ENCODE results near the gene UTP20.

UTP20 gene

DNA sequence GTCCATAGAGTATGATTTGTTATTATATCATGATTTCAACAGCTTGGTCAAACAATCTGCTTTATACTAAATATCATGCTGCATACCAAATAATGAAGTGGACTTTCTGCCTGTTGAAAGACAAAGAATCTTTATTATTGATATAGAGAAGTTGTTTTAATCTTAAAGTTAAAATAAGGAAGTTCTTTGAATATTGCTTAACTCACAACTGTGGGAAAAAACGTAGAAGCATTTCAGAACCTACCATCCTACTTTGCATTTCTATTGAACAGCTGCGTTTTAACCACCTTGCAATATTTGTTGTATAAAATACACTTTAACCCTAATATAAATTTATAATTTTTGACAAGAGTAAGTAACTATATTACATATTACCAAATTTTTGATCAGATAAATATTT lies 150.6 kb downstream of the UTP20 start:
- no peak for ATAC-seq (replicated peaks)
- H3K27me3 Mint-ChIP-seq, result peaks cover 0 to 12% of the 10 kb centered on the region in 2 donors
- H3K36me3 Mint-ChIP-seq, result no peaks in the 10 kb centered on the region
- no peaks in the 10 kb centered on the region for H3K4me1 Mint-ChIP-seq
- H3K27ac Mint-ChIP-seq, result no peak overlapping the region
- no peak for DNase-seq
- H3K9me3 Mint-ChIP-seq, result no peaks in the 10 kb centered on the region
- no peak overlapping the region for H3K4me3 Mint-ChIP-seq

DNA sequence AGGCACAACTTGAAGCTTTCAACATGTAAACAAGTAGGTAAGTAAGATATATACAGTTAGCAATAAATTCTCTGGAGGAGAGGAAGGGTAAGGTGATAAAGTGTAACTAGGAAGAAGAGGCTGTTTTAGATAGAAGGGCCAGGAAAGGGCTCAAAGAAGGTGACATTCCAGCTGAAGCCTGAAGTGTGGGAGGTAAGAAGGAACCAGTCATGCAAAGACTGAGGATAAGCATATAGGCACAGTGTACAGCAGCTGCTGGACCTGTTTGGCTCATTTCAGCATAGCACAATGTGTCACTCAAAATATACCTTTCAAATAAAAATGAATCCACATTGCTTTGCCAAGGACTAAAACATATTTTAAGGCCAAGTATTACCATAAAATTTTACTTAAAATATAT lies 156.2 kb downstream of the UTP20 start:
- H3K9me3 Mint-ChIP-seq, result no peaks in the 10 kb centered on the region

More for the DNA sequence above, 156.2 kb downstream of the UTP20 start:
- ATAC-seq (replicated peaks) (no peak), DNase-seq (no peak)
- H3K27ac Mint-ChIP-seq, result no peak overlapping the region
- H3K27me3 Mint-ChIP-seq, result peaks cover 0 to 22% of the 10 kb centered on the region in 2 donors
- H3K4me1 Mint-ChIP-seq, result no peaks in the 10 kb centered on the region
- H3K36me3 Mint-ChIP-seq, result no peaks in the 10 kb centered on the region
- H3K4me3 Mint-ChIP-seq, result no peak overlapping the region
